Measurements from ENCODE around the gene AFTPH.

AFTPH gene

DNA sequence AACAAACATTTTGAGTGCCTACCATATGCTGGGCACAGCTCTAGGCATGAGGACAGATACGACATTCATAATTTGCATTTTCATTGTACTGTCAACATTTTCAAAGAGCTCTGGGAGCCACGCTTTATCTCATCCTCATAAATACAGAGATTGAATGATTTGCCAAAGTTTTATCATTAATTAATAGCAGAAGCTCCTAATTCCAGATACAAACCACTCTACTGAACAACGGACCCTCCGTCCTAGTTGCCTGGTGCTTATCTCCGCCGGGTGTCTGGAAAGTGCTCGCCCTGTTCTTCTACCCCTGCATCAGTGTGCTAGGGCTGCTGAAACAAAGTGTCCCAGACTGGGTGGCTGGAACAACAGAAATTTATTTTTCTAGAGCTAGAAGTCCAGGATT is 105.7 kb downstream of the AFTPH start:
- no peak for DNase-seq (ENCODE audit: low read depth in 1 of 2, low spot score in 1 of 2)

DNA sequence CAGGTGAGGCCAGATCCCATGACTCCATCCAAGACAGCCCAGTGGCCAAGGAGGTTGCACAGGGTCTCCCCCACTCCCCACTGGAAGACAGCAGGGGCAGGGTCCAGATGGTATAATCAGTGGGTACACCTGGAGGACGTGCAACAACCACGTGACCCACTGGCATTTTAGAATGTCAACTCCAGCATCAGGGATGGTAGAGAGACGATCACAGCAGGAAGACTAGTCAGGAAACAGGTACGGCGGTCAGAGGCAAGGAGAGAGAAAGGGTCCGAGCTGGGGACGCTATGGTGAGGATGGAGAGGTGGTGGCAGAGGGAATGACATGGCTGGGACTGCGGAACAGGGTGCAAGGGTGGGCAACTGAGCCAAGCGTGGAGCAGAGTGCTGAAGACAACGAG is 106.6 kb downstream of the AFTPH start:
- no peak for DNase-seq (ENCODE audit: low read depth in 1 of 2, low spot score in 1 of 2)

DNA sequence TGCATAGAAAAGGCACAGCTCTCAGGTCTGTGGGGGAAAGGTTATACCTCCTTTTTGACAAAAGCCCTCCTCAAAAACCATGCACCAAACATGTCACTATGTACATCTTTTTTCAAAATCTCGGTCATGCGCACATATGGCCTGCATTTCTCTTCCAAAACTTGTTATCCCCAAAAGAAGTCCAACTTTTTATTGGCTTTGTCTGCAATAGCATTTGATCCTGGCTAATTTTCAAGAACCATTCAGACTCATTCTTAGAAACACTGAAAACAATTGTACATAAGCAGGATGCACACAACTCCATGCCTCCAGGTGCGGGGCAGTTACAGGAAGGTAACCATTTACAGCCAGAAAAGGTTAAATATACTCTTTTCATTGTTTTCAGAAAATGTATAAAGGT is 107.6 kb downstream of the AFTPH start:
- DNase-seq (ENCODE audit: low read depth in 1 of 2, low spot score in 1 of 2) = no peak

- no peak for DNase-seq (ENCODE audit: low read depth in 1 of 2, low spot score in 1 of 2)
Measured at GRCh38 chr2:64632835-64633819, 109.0 kb downstream of the AFTPH start.

GRCh38 chr2:64634345-64635267 is 110.5 kb downstream of the AFTPH start:
- DNase-seq (ENCODE audit: low read depth in 1 of 2, low spot score in 1 of 2) = no peak

GRCh38 chr2:64635976-64636911 is 112.1 kb downstream of the AFTPH start:
- no peak for DNase-seq (ENCODE audit: low read depth in 1 of 2, low spot score in 1 of 2)

GRCh38 chr2:64637000-64637635 is 113.0 kb downstream of the AFTPH start:
- DNase-seq (ENCODE audit: low read depth in 1 of 2, low spot score in 1 of 2) = no peak

- no peak for DNase-seq (ENCODE audit: low read depth in 1 of 2, low spot score in 1 of 2)
Measured at GRCh38 chr2:64637931-64638330, 113.8 kb downstream of the AFTPH start.

GRCh38 chr2:64638502-64639120 is 114.5 kb downstream of the AFTPH start:
- DNase-seq (ENCODE audit: low read depth in 1 of 2, low spot score in 1 of 2) = no peak

- no peak for DNase-seq (ENCODE audit: low read depth in 1 of 2, low spot score in 1 of 2)
Measured at GRCh38 chr2:64639691-64640090, 115.6 kb downstream of the AFTPH start.

DNA sequence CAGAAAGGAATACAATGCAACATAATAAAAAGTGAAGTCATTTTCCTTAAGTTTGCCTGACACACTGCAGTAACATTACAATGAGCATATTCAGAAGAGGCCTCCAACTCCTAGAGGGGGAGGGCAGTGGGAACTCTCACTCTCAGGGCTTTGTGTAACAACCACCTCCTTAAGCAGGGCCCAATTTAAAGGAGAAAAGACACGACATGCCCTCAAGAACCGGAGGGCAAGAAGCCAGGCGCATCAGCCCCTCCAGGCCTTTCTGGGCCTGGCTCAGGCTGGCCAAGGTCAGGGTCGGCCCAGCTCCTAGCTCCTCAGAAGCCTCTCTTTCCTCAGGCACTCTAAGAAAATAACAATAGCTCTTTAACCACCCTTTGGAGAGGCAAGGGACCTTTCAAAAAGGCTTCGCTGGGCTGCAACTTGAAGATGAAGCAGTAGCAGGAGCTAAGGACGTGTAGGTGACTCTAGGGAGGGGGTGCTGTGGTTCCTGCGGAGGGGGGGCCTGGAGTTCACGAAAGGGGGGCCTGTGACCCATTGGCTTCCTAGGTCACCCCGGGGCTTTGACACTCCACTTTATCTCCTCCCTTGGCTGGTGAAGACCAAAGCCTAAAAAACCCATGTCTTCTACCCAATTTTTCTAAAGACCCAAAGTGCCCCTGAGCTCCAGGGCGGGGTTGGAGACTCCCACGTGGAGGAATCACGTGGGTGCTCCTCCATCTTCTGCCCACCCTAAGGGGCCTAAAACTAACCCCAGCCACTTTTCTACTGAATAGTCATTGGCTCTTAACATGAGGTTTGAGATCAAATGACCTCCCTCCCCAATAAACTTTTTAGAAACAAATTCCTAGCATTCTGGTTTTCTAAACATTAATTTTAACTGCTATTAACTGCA is 116.3 kb downstream of the AFTPH start:
- DNase-seq (ENCODE audit: low read depth in 1 of 2, low spot score in 1 of 2) = no peak

DNA sequence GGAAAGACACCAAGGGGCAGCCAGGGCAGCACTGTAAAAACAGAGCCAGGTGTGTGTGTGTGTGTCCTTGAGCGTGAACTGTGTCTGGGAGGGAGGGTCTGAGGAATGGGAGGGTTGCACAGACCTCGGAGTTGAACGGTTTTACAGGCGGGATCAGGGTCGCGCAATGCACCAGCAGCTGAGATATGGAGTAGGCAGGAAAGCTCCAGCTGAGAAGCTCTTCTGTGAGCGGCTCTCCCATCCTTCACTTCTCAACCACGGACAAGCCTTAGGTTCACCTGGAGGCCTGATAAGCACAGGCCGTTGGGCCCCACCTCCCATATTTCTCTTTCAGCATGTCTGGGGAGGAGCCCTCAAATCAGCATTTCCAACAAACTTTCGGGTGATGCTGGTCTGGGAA is 117.5 kb downstream of the AFTPH start:
- no peak for DNase-seq (ENCODE audit: low read depth in 1 of 2, low spot score in 1 of 2)

All from stimulated activated CD4-positive, alpha-beta T cell treated with anti-CD3 and anti-CD28 coated beads, Interleukin-15, amount 100 ng/mL, for 1 hour (primary cell).